ENCODE results near the gene RBCK1.

The RBCK1 gene

DNA sequence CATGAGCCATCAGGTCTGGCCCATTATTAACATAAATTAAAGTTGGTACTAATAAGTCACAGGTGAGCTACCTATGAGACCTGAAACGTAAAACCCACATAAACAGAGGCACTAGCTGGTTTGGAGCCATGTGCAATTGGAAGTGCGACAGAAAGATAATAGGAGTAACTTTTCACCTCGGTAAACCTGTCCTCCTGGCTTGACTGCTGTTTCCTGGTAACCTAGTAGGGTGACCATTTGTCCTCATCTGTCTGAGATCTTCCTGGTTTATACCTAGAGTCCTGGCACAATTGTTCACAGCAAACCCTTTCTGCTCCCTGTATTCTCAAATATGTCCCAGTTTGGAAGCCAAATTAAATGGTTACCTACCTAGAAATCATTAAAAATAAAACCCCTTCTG is 46.9 kb downstream of the RBCK1 start:
- no peak overlapping the region for H3K4me3 ChIP-seq
- intact Hi-C loops (cut with DNase I; ENCODE audit: low total_unique reads), result no loop called here
- DNase-seq, result no peak
- peaks cover 0 to 19% (median 9%) of the 10 kb centered on the region in 4 donors for H3K4me1 ChIP-seq
- TF ChIP-seq, protein P1, sequence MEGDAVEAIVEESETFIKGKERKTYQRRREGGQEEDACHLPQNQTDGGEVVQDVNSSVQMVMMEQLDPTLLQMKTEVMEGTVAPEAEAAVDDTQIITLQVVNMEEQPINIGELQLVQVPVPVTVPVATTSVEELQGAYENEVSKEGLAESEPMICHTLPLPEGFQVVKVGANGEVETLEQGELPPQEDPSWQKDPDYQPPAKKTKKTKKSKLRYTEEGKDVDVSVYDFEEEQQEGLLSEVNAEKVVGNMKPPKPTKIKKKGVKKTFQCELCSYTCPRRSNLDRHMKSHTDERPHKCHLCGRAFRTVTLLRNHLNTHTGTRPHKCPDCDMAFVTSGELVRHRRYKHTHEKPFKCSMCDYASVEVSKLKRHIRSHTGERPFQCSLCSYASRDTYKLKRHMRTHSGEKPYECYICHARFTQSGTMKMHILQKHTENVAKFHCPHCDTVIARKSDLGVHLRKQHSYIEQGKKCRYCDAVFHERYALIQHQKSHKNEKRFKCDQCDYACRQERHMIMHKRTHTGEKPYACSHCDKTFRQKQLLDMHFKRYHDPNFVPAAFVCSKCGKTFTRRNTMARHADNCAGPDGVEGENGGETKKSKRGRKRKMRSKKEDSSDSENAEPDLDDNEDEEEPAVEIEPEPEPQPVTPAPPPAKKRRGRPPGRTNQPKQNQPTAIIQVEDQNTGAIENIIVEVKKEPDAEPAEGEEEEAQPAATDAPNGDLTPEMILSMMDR (IDR thresholded peaks at IDR 0.05), result no peak
- no peaks in the 10 kb centered on the region for H3K36me3 ChIP-seq
- H3K9me3 ChIP-seq, result no peaks in the 10 kb centered on the region
- H3K27ac ChIP-seq, result no peak overlapping the region
- H3K27me3 ChIP-seq, result no peaks in the 10 kb centered on the region

GRCh38 chr20:458776-459175 is 50.7 kb downstream of the RBCK1 start:
- intact Hi-C loops (cut with DNase I; ENCODE audit: low total_unique reads), result no loop called here
- Histone ChIP-seq H3K9me3 (no peaks in the 10 kb centered on the region), H3K36me3 (no peaks in the 10 kb centered on the region), H3K27me3 (no peaks in the 10 kb centered on the region), H3K4me1 (peaks cover 0 to 39% (median 17%) of the 10 kb centered on the region in 4 donors), H3K4me3 (no peak overlapping the region), H3K27ac (no peak overlapping the region)
- no peak for DNase-seq
- TF ChIP-seq, protein P1 (IDR thresholded peaks at IDR 0.05), result no peak

- H3K27me3 ChIP-seq, result no peaks in the 10 kb centered on the region
- TF ChIP-seq, protein P1 (IDR thresholded peaks at IDR 0.05), result no peak
- H3K27ac ChIP-seq, result peak overlapping the region in 1 of 2 donors; percentile 6
- DNase-seq, result no peak
- H3K36me3 ChIP-seq, result no peaks in the 10 kb centered on the region
- H3K4me3 ChIP-seq, result no peak overlapping the region
- peaks cover 0 to 39% (median 17%) of the 10 kb centered on the region in 4 donors for H3K4me1 ChIP-seq
- H3K9me3 ChIP-seq, result no peaks in the 10 kb centered on the region
- intact Hi-C loops (cut with DNase I; ENCODE audit: low total_unique reads), result loop anchor here (5.0 kb wide), 1 partner anchor 53 kb away; the partner anchor contains the start of gene RBCK1
Observed at GRCh38 chr20:460180-460579, 52.1 kb downstream of the RBCK1 start.

DNA sequence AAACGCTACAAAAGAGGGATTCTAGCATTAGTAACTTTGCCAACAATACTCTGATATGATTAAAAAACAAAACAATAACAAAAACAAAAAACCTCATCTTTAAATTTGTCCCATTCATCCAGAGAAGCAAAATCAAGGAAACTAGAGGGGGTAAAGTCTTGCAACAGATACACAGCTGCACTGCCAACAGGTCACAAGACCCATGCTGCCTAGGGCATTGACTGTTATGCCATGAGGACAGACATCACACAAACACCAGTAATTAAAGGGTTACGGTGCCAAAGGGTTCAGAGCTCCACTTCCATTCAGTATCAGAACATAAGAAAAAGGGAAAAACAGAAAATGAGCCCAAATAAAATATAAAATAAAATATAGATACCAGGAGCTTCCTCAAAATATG is 52.6 kb downstream of the RBCK1 start:
- Histone ChIP-seq H3K27ac (peak overlapping the region in 1 of 2 donors; percentile 91), H3K36me3 (no peaks in the 10 kb centered on the region), H3K9me3 (no peaks in the 10 kb centered on the region), H3K4me3 (peak overlapping the region; percentile 83 to 84), H3K27me3 (no peaks in the 10 kb centered on the region), H3K4me1 (peaks cover 0 to 39% (median 17%) of the 10 kb centered on the region in 4 donors)
- intact Hi-C loops (cut with DNase I; ENCODE audit: low total_unique reads), result loop anchor here (5.0 kb wide), 1 partner anchor 53 kb away; the partner anchor contains the start of gene RBCK1
- TF ChIP-seq, protein P1 (IDR thresholded peaks at IDR 0.05), result no peak
- peak in 1 of 2 donors; percentile 61 for DNase-seq

GRCh38 chr20:461254-462198 is 53.4 kb downstream of the RBCK1 start:
- H3K4me3 ChIP-seq, result peak overlapping the region; percentile 83 to 84
- intact Hi-C loops (cut with DNase I; ENCODE audit: low total_unique reads), result loop anchor here (5.0 kb wide), 1 partner anchor 54 kb away; the partner anchor contains the start of gene RBCK1
- DNase-seq, result peak in 1 of 2 donors; percentile 31

More at GRCh38 chr20:461254-462198, 53.4 kb downstream of the RBCK1 start:
- TF ChIP-seq, protein P1 (IDR thresholded peaks at IDR 0.05), result no peak
- peaks cover 0 to 39% (median 17%) of the 10 kb centered on the region in 4 donors for H3K4me1 ChIP-seq
- H3K27ac ChIP-seq, result peak overlapping the region; percentile 91 to 92
- no peaks in the 10 kb centered on the region for H3K27me3 ChIP-seq
- H3K36me3 ChIP-seq, result no peaks in the 10 kb centered on the region
- no peaks in the 10 kb centered on the region for H3K9me3 ChIP-seq
